Upper lobe of right lung (tissue), 1 donor: Measurements from ENCODE around the gene AGBL1. TPM values are rescaled to one million over a fixed set of nuclear protein-coding genes. Genes with fewer than 3 reads are reported as not detected.

ENCODE experiments used
- ATAC-seq: fragments of 200-7000 bp; cut with Tn5 transposase; one replicate; pipeline ENCODE4 v1.9.1; 2020; ENCODE audit warnings: mild to moderate bottlenecking, moderate library complexity
- DNase-seq: peaks from one replicate; pipeline ENCODE4 v3.0.0-alpha.2; 2020
- H3K27ac ChIP-seq: fragments of 200-600 bp; one replicate; pipeline ENCODE4 v1.8.0; 2022
- H3K27me3 ChIP-seq: fragments of 200-600 bp; one replicate; pipeline ENCODE4 v1.8.0; 2022; ENCODE audit warnings: mild to moderate bottlenecking
- H3K36me3 ChIP-seq: fragments of 200-600 bp; one replicate; pipeline ENCODE4 v1.8.0; 2022
- H3K4me1 ChIP-seq: fragments of 200-600 bp; one replicate; pipeline ENCODE4 v1.8.0; 2022
- H3K4me3 ChIP-seq: fragments of 200-600 bp; one replicate; pipeline ENCODE4 v1.8.0; 2022; ENCODE audit warnings: mild to moderate bottlenecking
- H3K9me3 ChIP-seq: fragments of 200-600 bp; one replicate; pipeline ENCODE4 v1.8.0; 2022
- CTCF ChIP-seq: fragments of 200-600 bp; IDR thresholded peaks from one replicate; pipeline ENCODE4 v1.8.0; 2022; ENCODE audit warnings: antibody characterized with exemption
- intact Hi-C: fragments of 100-400 bp; cut with DNase I; formaldehyde crosslinking; loops from one replicate; pipeline ENCODE4 v1.11.0; 2022
- total RNA-seq: library from RNA; stranded (reverse); fragmentation: NEBNext Ultra II Directional; extraction: Animal tissue kit (Norgen Biotek cat#: 25700); gene quantifications from one replicate; pipeline ENCODE4 v1.2.1, GENCODE V29; 2021
- donor health status: DM: no; HTN: yes; CAD: no; lungs with severe emphysema.

AGBL1 gene
- total RNA-seq, 1 donor from 2014 or later: 6.5 TPM

GRCh38 chr15:86685263-86685662 is 605.6 kb downstream of the AGBL1 start:
- Histone ChIP-seq H3K27me3 (no peaks in the 10 kb centered on the region), H3K27ac (no peak overlapping the region), H3K36me3 (no peaks in the 10 kb centered on the region), H3K4me3 (no peak overlapping the region), H3K9me3 (no peaks in the 10 kb centered on the region), H3K4me1 (no peaks in the 10 kb centered on the region)
- no peak for TF ChIP-seq CTCF
- DNase-seq: no peak
- intact Hi-C loops: no loop called here
- ATAC-seq: no peak

GRCh38 chr15:86689006-86689405 is 609.3 kb downstream of the AGBL1 start:
- Histone ChIP-seq H3K9me3 (no peaks in the 10 kb centered on the region), H3K4me3 (no peak overlapping the region), H3K36me3 (no peaks in the 10 kb centered on the region), H3K27me3 (no peaks in the 10 kb centered on the region), H3K27ac (no peak overlapping the region), H3K4me1 (no peaks in the 10 kb centered on the region)
- TF ChIP-seq CTCF: no peak
- no peak for ATAC-seq
- intact Hi-C loops: no loop called here
- no peak for DNase-seq

GRCh38 chr15:86690566-86690965 is 610.9 kb downstream of the AGBL1 start:
- H3K4me1 ChIP-seq: no peaks in the 10 kb centered on the region
- no peak overlapping the region for H3K27ac ChIP-seq
- intact Hi-C loops: no loop called here
- H3K27me3 ChIP-seq: no peaks in the 10 kb centered on the region
- H3K9me3 ChIP-seq: no peaks in the 10 kb centered on the region
- no peak for ATAC-seq
- no peak overlapping the region for H3K4me3 ChIP-seq
- no peak for DNase-seq
- no peak for TF ChIP-seq CTCF
- no peaks in the 10 kb centered on the region for H3K36me3 ChIP-seq

- H3K9me3 ChIP-seq: no peaks in the 10 kb centered on the region
- TF ChIP-seq CTCF: no peak
- H3K27ac ChIP-seq: no peak overlapping the region
- no peaks in the 10 kb centered on the region for H3K36me3 ChIP-seq
- H3K27me3 ChIP-seq: no peaks in the 10 kb centered on the region
- ATAC-seq: no peak
- DNase-seq: no peak
- H3K4me3 ChIP-seq: no peak overlapping the region
- intact Hi-C loops: no loop called here
- no peaks in the 10 kb centered on the region for H3K4me1 ChIP-seq
Measured at GRCh38 chr15:86691091-86691663, 611.5 kb downstream of the AGBL1 start.

- Histone ChIP-seq H3K36me3 (no peaks in the 10 kb centered on the region), H3K27me3 (no peaks in the 10 kb centered on the region), H3K4me3 (no peak overlapping the region), H3K4me1 (no peaks in the 10 kb centered on the region), H3K27ac (no peak overlapping the region), H3K9me3 (no peaks in the 10 kb centered on the region)
- TF ChIP-seq CTCF: no peak
- DNase-seq (no peak), ATAC-seq (no peak)
- intact Hi-C loops: no loop called here
Measured at GRCh38 chr15:86700864-86701610, 621.4 kb downstream of the AGBL1 start.
